Measurements from ENCODE around the gene RGP1. TPM values are rescaled to one million over a fixed set of nuclear protein-coding genes. Genes with fewer than 3 reads are reported as not detected.

RGP1 gene
- total and polyA plus RNA-seq, 9 of the 15 experiments (the other 6 are each of a cell fraction or from before 2014, with no cell fraction given) = 0.42 to 13.8 (median 6.7) TPM

DNA sequence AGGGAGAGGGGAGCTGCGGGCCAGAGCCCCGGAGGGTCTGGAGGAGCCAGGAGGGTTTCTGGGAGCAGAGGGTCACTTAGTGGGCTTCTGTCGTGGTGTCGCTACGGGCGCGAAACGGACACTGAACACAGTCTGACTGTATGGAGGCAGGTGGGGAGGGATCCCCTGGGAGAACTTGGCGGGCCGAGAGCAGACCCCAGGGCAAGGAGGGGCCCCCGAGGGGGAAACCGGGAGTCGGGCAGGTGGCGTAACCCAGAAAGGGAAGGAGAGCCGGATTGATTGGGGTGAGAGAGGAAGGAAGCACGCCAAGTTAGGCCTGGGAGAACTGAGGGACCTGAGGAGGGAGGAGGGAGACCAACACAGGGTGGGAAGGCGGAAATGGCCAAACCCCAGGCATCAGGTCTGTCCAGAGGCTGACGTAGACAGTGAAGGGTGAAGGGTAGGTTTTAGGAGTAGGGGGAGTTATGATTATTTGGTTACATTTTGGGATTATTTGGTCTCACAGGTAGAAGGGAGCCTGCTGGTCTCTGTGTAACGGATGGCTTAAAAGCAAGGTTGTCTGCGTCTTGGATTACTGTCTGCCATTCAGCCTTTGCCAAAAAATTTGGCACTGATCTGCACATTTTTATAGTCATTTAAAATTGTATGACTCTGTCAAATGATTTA, 8.3 kb downstream of the RGP1 start (continued):
- TF ChIP-seq, protein P1, sequence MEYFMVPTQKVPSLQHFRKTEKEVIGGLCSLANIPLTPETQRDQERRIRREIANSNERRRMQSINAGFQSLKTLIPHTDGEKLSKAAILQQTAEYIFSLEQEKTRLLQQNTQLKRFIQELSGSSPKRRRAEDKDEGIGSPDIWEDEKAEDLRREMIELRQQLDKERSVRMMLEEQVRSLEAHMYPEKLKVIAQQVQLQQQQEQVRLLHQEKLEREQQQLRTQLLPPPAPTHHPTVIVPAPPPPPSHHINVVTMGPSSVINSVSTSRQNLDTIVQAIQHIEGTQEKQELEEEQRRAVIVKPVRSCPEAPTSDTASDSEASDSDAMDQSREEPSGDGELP (CRISPR knock-in tag; IDR thresholded peaks at IDR 0.05; ENCODE audit: borderline replicate concordance) = no peak
- TF ChIP-seq MEF2D (tag; conservative IDR thresholded peaks at IDR 0.05; ENCODE audit: low read depth) (no peak), FIP1L1 (IDR thresholded peaks at IDR 0.05; ENCODE audit: low read depth, low read length, poor library complexity, severe bottlenecking) (no peak), ZNF354B (CRISPR knock-in tag; IDR thresholded peaks at IDR 0.05) (no peak), ZNF830 (CRISPR knock-in tag; IDR thresholded peaks at IDR 0.05) (0 out of 2 replicates have a peak, but pooled peaks have one; percentile 45), FOSL1 (tag; conservative IDR thresholded peaks at IDR 0.05) (0 out of 2 replicates have a peak, but pooled peaks have one; percentile 35), CHAMP1 (IDR thresholded peaks at IDR 0.05) (no peak), MCM5 (IDR thresholded peaks at IDR 0.05; ENCODE audit: low read depth) (no peak), CC2D1A (IDR thresholded peaks at IDR 0.05) (no peak), RBM22 (IDR thresholded peaks at IDR 0.05; ENCODE audit: low read depth, low read length, poor library complexity, severe bottlenecking) (peak; percentile 15), SMARCA4 (IDR thresholded peaks at IDR 0.05) (0 out of 2 replicates have a peak, but pooled peaks have one; percentile 16), MYC (IDR thresholded peaks at IDR 0.05; ENCODE audit: low read depth, low read length) (0 out of 2 replicates have a peak, but pooled peaks have one; percentile 13), MYC (CRISPR knock-in tag; IDR thresholded peaks at IDR 0.05; ENCODE audit: borderline replicate concordance, low read depth) (no peak), ZNF263 (CRISPR knock-in tag; IDR thresholded peaks at IDR 0.05; ENCODE audit: borderline replicate concordance) (peak; percentile 92), FOXJ2 (tag; IDR thresholded peaks at IDR 0.05) (no peak), MAZ (CRISPR knock-in tag; conservative IDR thresholded peaks at IDR 0.05 in 1 of 2, IDR thresholded peaks at IDR 0.05 in 1 of 2) (peak in 1 of 2 experiments; percentile 1; a peak in 1 of 4 replicates), ZNF431 (CRISPR knock-in tag; IDR thresholded peaks at IDR 0.05) (no peak), SP2 (IDR thresholded peaks at IDR 0.05; ENCODE audit: extremely low read depth, low read depth, low read length, poor library complexity, severe bottlenecking) (no peak), PML (IDR thresholded peaks at IDR 0.05; ENCODE audit: low read length) (no peak), XRCC4 (IDR thresholded peaks at IDR 0.05; ENCODE audit: extremely low read depth, insufficient read depth, insufficient read length) (no peak), TGIF2 (CRISPR knock-in tag; IDR thresholded peaks at IDR 0.05) (no peak), GABPB1 (CRISPR knock-in tag; IDR thresholded peaks at IDR 0.05) (no peak), LARP7 (IDR thresholded peaks at IDR 0.05) (no peak), EHMT2 (IDR thresholded peaks at IDR 0.05) (no peak)
- TF ChIP-seq, protein P2, sequence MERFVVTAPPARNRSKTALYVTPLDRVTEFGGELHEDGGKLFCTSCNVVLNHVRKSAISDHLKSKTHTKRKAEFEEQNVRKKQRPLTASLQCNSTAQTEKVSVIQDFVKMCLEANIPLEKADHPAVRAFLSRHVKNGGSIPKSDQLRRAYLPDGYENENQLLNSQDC (CRISPR knock-in tag; IDR thresholded peaks at IDR 0.05) = no peak
